ENCODE results near the gene RUNX2.
A peak's percentile ranks its signal among the peaks of the same experiment; 100 is the strongest.
"Not testable (repeated sequence)": the region's sequence is repeated elsewhere in the genome, so short reads cannot be mapped to it uniquely, and the experiment has no call there.

RUNX2 gene

DNA sequence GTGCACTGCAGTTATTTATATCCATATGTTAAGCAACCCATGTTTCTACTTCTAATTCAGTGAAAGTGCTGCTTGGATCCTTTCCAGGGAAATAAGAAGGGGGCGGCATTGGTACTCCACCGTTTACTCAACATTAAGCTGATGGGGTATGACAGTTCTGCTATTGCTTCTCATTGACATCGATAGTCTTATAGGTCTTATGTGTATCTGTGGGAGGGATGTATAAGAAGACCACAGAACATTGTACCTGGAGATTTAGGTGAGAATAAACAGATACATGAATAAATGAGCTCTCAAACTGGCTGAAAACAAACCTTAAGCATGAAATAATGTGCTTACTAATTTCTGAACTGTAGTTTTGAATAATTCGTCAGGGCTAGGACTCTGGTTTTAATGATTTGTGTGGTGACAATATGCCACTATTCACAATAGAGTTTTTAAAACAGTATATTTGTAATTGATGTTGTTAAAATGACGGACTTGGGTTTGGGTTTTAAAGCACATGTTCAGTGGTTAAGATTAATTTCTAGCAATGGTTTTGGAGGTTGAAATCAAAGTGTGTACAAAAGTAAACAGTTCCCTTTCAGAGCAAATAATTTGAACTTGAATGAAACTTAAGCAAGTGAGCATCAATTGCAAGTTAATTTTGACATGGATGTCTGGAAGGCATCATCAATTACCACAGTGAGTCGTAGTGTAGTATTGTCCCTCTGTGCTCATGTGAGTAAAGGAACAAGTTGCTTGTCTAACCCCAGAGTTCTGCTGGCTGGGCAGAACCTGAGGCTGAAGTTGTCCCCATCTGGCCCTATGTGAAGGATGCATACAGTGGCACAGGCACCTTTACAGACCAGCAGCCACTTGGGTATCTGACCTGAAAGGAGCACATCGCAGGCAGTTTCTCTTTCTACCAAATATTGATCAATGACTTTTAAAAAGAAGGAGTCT is 134.3 kb downstream of the RUNX2 start:
- DNase-seq, result no peak

DNA sequence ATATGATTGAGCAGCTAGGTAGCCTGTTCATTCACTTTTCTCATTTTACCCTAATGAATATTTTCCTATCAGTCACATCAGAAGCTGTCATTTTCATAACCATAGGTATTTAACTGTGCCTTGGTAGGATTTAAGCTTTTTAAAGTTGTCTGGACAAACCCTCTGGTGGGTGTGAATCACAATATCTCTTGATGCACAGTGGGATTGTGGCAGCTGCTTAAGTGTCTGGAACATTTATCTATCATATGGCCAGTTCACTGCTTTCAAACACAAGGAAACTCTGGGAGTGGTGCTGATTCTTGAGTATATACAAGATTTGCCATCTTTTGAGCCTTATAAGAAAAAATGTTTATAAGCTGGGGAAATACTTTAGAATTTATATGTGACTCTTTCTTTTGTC is 136.6 kb downstream of the RUNX2 start:
- DNase-seq, result no peak

DNA sequence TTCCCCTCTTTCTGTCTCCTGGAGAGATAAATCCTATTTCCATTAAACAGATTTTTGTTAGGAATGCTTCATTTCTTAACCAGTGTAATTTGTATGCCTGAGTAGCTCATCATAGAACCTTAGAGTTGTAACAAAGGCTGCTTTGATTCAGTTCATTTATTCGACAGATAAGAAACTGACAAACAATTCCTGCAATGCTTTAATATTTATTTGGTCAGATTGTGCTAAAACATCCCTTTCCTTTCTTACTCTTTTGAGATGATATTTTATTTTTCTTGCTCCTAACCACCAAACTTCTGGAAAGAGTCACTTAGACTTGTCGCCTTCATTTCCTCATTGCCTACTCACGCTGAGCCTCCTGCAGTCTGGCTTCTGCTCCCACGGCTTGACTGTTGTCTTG is 138.6 kb downstream of the RUNX2 start:
- no peak for DNase-seq

DNA sequence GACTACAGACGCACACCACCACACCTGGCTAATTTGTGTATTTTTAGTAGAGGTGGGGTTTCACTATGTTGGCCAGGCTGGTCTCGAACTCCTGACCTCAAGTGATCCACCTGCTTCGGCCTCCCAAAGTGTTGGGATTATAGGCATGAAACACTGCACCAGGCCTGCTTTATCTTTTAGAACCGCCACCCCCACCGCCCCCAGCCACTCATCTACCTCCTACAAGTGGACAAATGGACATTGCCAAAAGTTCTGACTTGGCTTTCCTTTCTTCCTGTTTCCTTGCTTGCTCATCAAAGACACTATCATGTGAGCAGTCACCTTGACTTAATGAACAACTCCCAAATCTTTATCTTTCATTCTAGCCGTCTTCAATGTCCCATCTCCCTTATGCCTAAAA is 139.3 kb downstream of the RUNX2 start:
- not testable (repeated sequence) for DNase-seq

DNA sequence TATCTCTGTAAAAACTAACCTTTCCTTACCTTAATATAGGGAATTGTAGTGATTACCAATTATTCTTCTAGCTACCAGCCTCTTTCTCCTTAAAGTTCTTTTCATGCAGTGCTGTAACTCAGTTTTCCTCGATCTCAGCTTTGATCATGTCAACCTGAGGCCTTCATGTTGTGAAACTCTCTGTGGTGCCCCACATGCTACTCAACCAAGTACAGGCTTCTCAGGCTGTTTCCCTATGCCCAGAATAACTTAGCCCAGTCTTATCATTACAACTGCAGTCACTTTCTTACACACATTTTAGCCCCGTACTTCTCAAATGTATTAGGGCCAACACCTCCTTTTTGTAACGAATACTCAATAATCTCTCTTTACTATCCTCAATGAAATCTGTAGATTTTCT is 139.7 kb downstream of the RUNX2 start:
- DNase-seq, result no peak

DNA sequence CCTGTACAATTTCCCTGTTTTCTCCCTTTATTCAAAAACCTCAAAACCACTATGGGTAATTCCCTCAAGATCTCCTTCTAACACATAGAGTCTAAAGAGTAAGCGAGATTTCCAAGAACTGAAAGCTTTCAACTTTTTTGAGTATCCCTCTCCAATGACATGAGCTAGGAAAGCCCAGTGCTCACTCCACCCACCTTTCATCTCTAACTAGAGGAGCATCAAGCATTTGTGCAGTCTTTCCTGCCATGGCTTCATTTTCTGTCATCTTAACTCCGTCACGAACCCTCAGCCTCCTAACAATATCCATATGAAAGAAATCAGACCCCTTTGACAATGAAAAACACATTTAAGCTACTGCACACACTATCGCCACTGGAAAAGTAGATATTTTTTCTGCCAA is 141.5 kb downstream of the RUNX2 start:
- no peak for DNase-seq

DNA sequence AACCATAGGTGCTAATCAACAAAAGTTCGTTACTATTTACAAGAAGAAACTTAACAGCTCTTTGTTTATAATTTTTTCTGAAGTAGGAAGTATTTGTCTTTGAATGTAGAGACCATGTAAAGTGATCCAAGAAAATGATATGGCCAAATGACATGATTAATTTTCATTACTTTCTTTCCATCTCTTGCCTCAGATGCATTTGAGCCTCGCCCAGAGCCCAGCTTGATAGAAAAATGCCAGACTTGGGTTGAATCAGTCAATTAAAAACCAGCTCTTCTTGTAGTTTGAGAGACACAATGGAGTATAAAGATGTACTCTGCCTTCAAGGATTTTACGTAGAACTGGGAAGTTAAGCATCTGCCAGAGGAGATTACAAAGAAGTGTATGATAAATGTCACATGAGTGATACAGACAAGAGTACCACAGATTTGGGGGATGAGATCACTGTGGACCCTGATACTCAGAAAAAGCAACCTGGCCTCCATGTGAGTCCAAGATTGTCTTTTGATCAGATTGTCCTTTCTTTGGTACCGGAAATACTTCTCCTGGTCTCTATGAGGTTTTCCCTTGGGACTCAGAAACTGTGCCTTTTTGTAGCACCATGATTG is 142.1 kb downstream of the RUNX2 start:
- DNase-seq, result no peak

DNA sequence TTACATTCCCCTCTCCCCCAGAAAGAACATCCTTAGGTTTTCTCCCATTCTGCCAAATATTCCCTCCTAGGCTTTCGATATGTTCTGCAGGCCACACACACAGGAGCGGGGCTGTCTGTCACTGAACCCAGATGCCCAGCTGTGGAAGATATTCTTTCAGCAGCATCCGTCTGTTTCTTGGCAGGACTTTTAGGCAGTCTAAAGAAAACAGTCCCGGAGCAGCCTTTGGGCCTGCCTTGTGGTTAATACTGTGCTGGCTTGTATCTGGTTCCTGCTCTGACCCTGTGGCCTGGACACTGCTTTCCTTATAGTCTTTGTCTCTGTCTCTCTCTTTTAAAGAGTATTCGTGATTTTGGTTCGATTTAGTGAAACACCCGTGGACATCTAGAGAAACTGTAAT is 144.3 kb downstream of the RUNX2 start:
- DNase-seq, result no peak

DNA sequence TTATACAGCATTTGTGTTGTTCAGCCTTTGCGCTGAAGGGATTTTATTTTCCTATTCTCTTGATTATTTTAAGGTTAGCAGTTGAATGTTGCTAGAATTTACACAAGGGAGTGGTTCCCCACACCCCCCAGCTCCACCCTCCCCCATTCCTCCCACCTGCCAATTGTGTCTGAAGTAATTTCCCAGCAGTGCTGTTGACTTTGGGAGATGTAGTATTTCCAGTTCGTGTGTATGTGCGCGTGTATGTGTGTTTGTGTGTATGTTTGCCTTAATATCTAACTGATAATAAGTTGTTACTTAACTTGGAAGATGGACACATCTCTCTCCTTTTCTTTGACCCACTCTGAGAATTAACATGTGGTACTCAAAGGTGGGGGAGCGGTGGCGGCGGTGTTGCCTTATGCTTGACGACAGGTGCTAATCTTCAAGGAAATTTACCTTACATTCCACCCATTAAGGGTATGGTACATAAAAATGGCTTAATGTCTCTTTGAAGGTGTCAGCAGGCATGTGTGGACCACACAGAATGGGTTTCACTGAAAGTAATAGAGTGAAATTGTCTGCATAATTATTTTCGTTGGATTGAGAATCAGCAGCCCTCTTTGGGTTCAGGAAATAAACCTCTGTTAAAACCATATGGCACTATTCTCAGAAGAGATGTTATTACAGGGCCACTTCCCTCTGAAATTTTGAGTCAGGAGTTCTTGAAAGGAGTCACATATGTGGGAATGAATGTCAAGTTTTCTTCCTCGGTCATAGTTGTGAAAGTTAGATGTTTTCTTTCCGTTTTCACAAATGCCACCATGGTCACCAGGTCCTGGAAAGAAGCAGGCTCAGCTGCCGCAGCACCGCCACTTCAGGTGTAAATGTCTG is 145.2 kb downstream of the RUNX2 start:
- DNase-seq, result no peak

DNA sequence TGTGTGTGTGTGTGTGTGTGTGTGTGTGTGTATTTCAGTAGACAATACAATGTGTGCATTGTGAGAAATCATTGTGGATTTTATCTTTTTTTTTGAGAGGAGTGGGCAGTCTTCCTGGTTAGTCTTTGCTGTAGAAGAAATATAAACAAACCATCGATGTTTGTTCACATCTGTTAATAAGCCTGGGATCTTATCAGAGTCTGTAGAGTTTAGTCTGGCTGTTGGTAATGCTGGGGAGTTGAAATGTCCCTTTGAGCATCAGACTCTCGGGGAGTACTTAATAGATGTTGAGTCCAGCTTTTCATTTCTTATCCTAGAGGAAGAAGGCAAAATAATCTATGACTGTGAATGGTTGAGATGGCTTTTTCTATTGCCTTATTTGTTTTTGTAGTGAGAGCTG is 146.2 kb downstream of the RUNX2 start:
- DNase-seq, result no peak

DNA sequence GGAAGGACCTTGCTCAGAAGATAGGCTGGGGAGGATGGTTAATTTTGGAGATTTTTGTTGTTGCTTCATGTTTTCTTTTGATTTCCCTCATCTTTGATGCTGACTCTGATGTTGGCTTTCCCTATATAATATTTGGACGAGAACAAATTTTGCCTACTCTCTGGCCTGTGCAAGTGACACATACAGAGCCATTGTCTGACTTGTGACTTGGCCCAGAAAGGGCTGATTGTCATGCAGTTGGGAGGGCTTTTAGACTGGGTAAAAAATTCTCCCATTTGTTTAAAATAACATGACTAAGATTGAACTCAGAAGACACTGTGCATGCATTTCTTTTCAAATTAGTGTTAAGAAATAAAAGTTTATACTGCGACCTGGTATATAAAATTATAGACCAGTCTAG is 148.2 kb downstream of the RUNX2 start:
- DNase-seq, result no peak

DNA sequence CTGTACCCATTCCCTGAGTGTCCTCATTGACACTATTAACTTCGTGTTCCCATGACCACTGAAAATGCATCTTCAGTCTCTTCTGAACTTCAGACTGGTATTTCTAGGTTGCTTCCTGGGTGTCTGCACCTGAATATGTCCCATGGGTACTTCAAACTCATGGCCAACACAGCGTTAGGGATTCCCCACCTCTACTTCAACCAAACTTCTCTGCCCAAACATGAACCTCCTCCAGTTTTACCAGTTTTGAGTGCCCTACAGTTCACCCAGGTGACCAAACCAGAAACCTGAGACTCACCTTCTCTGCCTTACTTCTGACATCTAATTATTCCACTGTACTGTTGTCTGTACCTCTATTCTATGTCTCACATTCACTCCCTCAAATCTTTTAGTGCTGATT is 149.1 kb downstream of the RUNX2 start:
- no peak for DNase-seq

DNA sequence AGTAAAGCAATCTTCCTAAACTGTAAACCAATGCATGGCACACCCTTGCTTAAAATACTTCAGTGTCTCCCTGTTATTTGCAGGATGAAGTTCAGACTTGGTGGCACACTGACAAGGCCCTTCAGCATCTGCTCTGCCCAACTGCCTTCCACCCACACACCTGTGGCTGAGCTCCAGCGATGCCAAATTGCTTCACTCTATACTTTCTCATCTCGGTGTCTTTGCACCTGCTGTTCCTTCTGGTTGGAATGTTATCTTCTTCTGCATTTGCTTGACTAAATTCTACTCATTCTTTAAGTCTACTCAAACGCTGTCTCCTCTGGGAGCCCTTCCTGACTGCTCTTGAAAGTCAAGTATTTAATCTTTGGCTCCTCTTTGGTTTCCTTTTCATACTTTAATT is 149.7 kb downstream of the RUNX2 start:
- no peak for DNase-seq

DNA sequence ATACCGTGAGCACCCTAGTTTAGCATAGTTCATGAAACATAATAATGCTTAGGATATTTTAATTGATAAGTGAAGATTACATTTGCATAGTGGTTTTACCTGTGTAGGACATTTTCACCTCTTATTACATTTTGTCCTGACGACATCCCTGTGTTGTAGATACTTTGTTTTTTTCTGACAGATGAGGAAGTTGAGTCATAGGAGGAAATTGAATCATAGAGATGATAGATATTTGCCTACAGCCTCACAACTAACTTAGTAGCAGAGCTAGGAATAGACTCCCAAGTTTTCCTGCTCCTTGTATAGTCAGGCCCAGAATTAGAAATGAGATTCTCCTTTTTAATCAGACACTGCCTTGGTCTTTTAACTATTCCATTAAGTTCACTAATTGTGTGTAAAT is 150.1 kb downstream of the RUNX2 start:
- DNase-seq, result peak; percentile 79

DNA sequence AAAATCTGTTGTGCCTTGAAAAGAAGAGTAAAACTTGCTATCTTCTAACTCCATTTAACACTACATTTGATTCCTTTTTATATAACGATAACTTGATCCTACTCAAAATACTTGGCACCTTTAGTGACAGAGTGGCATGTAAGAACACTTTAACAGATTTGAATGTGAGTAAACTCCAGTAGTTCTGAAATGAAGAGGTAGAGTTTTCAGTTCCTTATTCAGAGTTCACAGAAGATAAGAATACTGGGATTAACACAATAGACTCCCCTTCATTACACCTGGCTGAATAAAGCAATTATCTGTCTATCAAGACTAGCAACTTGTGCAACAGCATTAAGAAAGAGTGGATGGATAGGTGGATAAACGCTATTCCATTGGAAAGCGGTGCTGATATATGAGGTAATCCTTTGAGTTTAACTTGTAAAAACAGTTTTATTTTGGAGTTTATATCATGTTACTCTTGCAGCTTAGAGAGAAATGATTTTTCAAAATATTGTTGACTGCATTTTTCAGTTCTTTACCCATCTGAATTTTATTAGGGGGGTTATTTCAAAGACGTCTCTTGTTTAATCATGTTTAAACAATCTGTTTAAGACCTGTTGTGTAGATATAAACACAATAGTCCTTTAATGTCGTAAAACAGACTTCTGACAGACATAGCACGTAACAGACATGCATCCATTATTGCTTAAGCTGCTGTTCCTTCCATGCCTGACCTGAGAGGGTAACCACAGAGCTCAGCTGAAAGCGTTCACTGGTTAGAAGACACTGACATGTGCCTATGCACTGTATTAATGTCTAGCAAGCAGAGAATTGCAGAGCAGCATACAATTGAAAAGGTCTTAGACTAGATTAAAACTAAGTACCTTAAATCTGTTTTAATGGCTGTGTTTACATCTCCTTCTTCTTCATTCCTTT is 152.0 kb downstream of the RUNX2 start:
- DNase-seq, result peak; percentile 89 to 94

DNA sequence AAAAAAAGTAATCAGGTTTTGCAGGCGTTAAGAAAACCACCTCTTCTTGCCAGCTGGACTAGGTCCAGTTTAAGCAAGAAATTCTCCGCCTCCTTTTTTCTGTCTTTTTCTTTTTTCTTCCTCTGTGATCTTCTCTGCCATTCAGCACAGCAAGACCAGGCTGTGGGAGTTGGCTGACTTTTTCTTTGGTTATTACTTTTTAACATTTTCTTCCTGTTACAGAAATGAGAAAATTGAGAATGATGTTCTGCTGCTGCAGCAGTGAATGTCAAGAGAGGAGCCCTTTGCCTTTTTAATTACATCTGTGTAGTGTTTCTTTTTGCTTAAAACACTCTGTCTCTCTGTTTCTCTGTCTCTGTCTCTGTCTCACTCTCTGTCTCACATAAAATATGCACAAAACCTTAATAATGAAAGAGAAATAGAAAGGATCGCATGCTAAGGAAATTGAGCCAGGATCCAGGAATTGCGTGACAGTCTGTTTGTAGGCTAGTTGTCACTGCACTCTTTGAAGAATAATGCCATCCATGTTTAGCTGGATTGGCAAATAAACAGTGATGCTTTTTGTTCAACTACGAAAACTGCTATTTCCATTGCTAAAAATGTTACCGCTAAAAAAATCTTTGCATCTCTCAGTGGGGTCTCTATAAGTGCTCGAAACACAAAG is 152.8 kb downstream of the RUNX2 start:
- DNase-seq, result no peak

DNA sequence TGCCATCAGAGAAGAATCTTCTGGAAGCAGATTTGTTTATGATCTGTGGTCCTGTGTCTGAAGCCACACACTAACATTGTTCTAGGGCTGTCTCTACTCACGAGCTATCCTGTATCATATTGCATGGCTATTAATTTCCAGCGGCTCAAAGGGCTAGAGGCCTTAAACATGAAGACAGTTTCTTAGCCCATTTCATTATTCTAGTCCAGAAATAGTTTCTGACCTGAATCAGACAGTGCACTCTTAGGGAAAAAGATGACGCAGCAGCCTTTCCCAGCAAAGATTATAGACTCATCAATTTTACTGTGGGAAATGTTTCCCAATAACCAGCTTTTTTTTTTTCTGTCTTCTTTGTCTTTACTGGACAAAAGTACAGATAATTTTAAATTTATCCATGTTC is 154.9 kb downstream of the RUNX2 start:
- DNase-seq, result no peak

DNA sequence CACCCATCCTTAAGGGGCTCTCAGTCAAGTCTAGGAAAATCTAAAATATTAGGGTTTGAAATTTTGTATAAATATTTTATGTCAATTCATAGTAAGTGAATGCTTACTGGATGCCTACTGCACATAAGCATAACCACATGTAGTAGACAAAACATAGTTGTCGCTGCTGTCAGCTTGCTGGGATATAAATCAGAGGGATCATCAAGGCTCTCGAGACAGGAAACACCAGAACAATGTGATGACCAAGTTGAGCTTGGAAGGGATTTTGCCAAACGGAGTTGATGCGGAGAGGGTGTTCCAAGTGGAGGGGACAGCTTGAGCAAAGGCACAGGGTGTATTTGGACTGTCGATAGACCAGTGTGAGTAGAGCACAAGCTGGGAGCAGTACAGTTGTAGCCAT is 155.4 kb downstream of the RUNX2 start:
- no peak for DNase-seq

DNA sequence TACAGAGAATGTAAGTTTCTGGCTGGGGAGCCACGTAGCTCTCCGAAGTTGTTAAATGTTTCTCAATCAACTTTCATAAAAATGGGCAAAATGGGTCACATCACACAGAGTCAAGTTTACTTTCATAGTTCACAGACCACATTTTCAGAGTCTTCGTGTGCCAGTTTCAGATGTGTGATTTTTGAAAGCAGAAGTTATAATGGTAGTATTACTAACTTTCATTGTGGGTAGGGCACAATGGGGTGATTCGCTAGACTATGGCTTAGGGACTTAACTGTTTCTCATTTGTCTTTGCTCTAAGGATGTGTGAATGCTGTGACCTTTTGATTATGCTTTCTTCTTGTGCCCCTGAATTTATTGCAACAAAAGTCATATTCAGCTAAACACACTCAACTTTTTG is 158.6 kb downstream of the RUNX2 start:
- peak in 1 of 2 experiments; percentile 14 for DNase-seq

DNA sequence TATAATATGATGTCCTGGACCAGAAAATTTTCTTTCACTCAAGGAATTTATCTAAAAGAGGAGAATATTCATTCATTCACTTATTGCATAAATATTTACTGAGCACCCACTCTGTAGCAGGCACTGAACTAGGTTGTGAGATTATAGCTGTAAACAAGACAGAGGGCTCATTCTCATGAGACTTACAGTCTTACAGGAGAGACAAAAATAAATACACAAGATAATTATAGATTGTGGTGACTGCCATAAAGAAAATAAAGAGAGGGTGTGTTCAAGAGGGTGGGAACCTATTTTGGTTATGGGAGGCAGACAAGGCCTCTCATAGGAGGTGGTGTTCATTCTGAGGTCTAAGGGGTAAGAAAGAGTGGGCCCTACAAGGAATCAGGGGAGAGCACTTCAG is 159.5 kb downstream of the RUNX2 start:
- DNase-seq, result no peak

DNA sequence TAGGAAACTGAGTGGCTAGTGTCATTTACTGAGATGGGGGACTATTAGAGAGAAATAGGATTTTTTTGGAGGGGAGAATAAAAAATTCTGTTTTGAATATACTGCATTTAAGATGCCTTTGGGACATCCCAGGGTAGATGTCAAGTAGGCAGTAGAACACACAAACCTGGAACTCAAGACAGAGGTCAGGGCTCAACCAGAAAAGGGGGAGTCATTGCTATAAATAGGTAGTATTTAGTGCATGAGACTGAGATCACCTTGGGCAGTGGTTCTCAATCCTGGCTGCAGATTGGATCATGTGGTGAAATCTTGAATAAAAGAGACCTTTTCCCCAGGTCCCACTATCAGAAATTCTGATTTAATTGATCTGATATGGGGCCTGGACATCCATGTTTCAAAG is 160.1 kb downstream of the RUNX2 start:
- no peak for DNase-seq

DNA sequence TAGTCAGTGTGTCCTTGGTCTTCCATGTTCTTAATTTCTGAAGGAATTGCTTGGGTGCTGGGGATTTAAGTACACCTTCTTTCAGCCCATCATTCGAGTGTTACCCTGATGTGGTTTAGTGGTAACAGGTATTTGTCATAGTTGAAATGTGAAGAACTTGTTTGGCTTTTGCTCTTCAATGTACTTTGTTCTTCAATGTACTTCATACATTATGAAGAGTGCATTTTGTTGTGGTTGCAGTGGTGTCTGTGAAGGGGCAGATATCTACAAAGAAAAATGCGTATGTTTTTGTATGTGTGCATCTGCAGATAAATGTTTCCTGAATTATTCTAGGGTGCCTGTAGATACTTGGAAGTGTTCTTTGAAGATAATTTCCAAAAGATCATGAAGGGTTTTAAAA is 160.8 kb downstream of the RUNX2 start:
- no peak for DNase-seq
